Left lobe of liver (tissue), 2 donors: ENCODE results near the gene TTYH1. TPM values are rescaled to one million over a fixed set of nuclear protein-coding genes. Genes with fewer than 3 reads are reported as not detected.

Experiments
- ATAC-seq: fragments of 200-7000 bp; cut with Tn5 transposase; one replicate; pipeline ENCODE4 v1.9.1; 2020; ENCODE audit warnings: mild to moderate bottlenecking, moderate library complexity
- DNase-seq: peaks from one replicate; pipeline ENCODE4 v3.0.0-alpha.2; 2020; ENCODE audit warnings: low spot score
- total RNA-seq: library from RNA; stranded (reverse); gene quantifications from one replicate; pipeline ENCODE4 v1.2.1, GENCODE V29; 2021
- donor health status: DM: no; HTN: no; CAD: no; lungs with moderate emphysema.
- donor health status: DM: no; HTN: yes; CAD: no.

The TTYH1 gene
- total RNA-seq, 1 donor from 2014 or later, result 0.33 TPM

- ATAC-seq, result no peak
- DNase-seq, result no peak
Observed at GRCh38 chr19:54421169-54421516, 5.9 kb downstream of the TTYH1 start.

GRCh38 chr19:54421521-54421920 is 6.3 kb downstream of the TTYH1 start:
- ATAC-seq (no peak), DNase-seq (no peak)

- ATAC-seq, result no peak
- DNase-seq, result no peak
Observed at GRCh38 chr19:54422136-54422535, 6.9 kb downstream of the TTYH1 start.

- ATAC-seq (no peak), DNase-seq (no peak)
Observed at GRCh38 chr19:54424201-54424600, 8.9 kb downstream of the TTYH1 start.

- DNase-seq, result no peak
- no peak for ATAC-seq
Observed at GRCh38 chr19:54424660-54425381, 9.6 kb downstream of the TTYH1 start.

- ATAC-seq (no peak), DNase-seq (no peak)
Observed at GRCh38 chr19:54425382-54425723, 10.1 kb downstream of the TTYH1 start.

- no peak for ATAC-seq
- no peak for DNase-seq
Observed at GRCh38 chr19:54426291-54426931, 11.1 kb downstream of the TTYH1 start.

- DNase-seq (no peak), ATAC-seq (no peak)
Observed at GRCh38 chr19:54427586-54427985, 12.3 kb downstream of the TTYH1 start.

GRCh38 chr19:54428323-54429175 is 13.3 kb downstream of the TTYH1 start:
- ATAC-seq (no peak), DNase-seq (no peak)

- no peak for DNase-seq
- no peak for ATAC-seq
Observed at GRCh38 chr19:54429176-54429495, 13.9 kb downstream of the TTYH1 start.

GRCh38 chr19:54429545-54430227 is 14.4 kb downstream of the TTYH1 start:
- no peak for ATAC-seq
- no peak for DNase-seq

- peak; percentile 54 for ATAC-seq
Observed at GRCh38 chr19:54430306-54431254, 15.3 kb downstream of the TTYH1 start.

GRCh38 chr19:54431255-54431838 is 16.1 kb downstream of the TTYH1 start:
- peak; percentile 79 for DNase-seq
- ATAC-seq, result peak; percentile 71

More at GRCh38 chr19:54430306-54431254, 15.3 kb downstream of the TTYH1 start:
- DNase-seq, result no peak

- DNase-seq (no peak), ATAC-seq (no peak)
Observed at GRCh38 chr19:54432144-54432738, 17.0 kb downstream of the TTYH1 start.

GRCh38 chr19:54433697-54434096 is 18.4 kb downstream of the TTYH1 start:
- DNase-seq (no peak), ATAC-seq (no peak)

GRCh38 chr19:54434112-54434872 is 19.0 kb downstream of the TTYH1 start:
- DNase-seq (no peak), ATAC-seq (no peak)

- DNase-seq (no peak), ATAC-seq (no peak)
Observed at GRCh38 chr19:54434873-54435214, 19.6 kb downstream of the TTYH1 start.

GRCh38 chr19:54435551-54436016 is 20.3 kb downstream of the TTYH1 start:
- ATAC-seq (no peak), DNase-seq (no peak)

- ATAC-seq, result no peak
- no peak for DNase-seq
Observed at GRCh38 chr19:54436031-54436523, 20.8 kb downstream of the TTYH1 start.
